SU-DHL-6 (cell line): Measurements from ENCODE around the gene FAM43A.

Experiments
- H2AFZ ChIP-seq: fragments of 200-600 bp; sonication (generic); 2 replicates; pipeline ENCODE4 v1.6.1; 2014; ENCODE audit warnings: low read depth, mild to moderate bottlenecking, moderate library complexity, mixed read lengths, antibody characterized with exemption, low read length; ENCODE audit not compliant: severe bottlenecking
- H3F3A ChIP-seq: fragments of 200-600 bp; shearing (Covaris generic); 2 replicates; pipeline ENCODE4 v1.6.0; 2016; ENCODE audit warnings: antibody characterized with exemption, mild to moderate bottlenecking; ENCODE audit not compliant: insufficient read depth
- H3K27ac ChIP-seq: fragments of 200-600 bp; sonication (generic); 2 replicates; pipeline ENCODE4 v1.5.1; 2016; ENCODE audit warnings: low read depth, mild to moderate bottlenecking, low read length, moderate library complexity, mixed read lengths
- H3K27me3 ChIP-seq: fragments of 200-600 bp; sonication (generic), shearing (Covaris generic); 2 replicates; pipeline ENCODE4 v1.6.0; 2014; ENCODE audit warnings: mild to moderate bottlenecking, low read length
- H3K36me3 ChIP-seq: fragments of 200-600 bp; sonication (generic); 2 replicates; pipeline ENCODE4 v1.6.1; 2014; ENCODE audit warnings: mild to moderate bottlenecking, low read length, mixed read lengths
- H3K4me2 ChIP-seq: fragments of 300-600, 200-600 bp; shearing (Covaris generic), sonication (generic); 2 replicates; pipeline ENCODE4 v1.6.0; 2014; ENCODE audit warnings: low read length, low read depth, mild to moderate bottlenecking; ENCODE audit not compliant: poor library complexity, severe bottlenecking
- H3K4me3 ChIP-seq: fragments of 200-600 bp; sonication (generic); 2 replicates; pipeline ENCODE4 v1.5.1; 2014; ENCODE audit warnings: antibody characterized with exemption, low read length, mild to moderate bottlenecking, mixed read lengths; ENCODE audit not compliant: insufficient read depth, poor library complexity, severe bottlenecking
- H3K79me2 ChIP-seq: fragments of 200-600 bp; sonication (generic); 2 replicates; pipeline ENCODE4 v1.6.1; 2014; ENCODE audit warnings: mild to moderate bottlenecking, low read length, moderate library complexity; ENCODE audit not compliant: insufficient read depth
- H3K9ac ChIP-seq: fragments of 200-600 bp; sonication (generic); 2 replicates; pipeline ENCODE4 v1.7.0; 2014; ENCODE audit warnings: mild to moderate bottlenecking, low read length
- H3K9me2 ChIP-seq: fragments of 200-600 bp; sonication (generic); replicated peaks from 2 replicates; pipeline ENCODE4 v1.6.1; 2014; ENCODE audit warnings: low read length; ENCODE audit not compliant: insufficient read depth
- H3K9me3 ChIP-seq: fragments of 200-600 bp; sonication (generic); 2 replicates; pipeline ENCODE4 v1.6.1; 2014; ENCODE audit warnings: low read length, mixed read lengths; ENCODE audit not compliant: insufficient read depth
- H4K20me1 ChIP-seq: fragments of 200-600 bp; sonication (generic); 2 replicates; pipeline ENCODE4 v1.6.1; 2014; ENCODE audit warnings: low read depth, mild to moderate bottlenecking, antibody characterized with exemption, low read length, moderate library complexity, mixed read lengths
- EZH2phosphoT487 ChIP-seq: fragments of 200-600 bp; sonication (generic), shearing (Covaris generic); conservative IDR thresholded peaks from 2 replicates; pipeline ENCODE4 v1.6.1; 2018; ENCODE audit warnings: mild to moderate bottlenecking, antibody characterized with exemption, low read length, moderate library complexity, mixed read lengths
- TF ChIP-seq, protein P1 (sequence below): fragments of 200-600 bp; sonication (generic); IDR thresholded peaks from one replicate; pipeline ENCODE4 v1.5.1; 2017; ENCODE audit warnings: antibody characterized with exemption, mild to moderate bottlenecking, low read length, moderate library complexity; ENCODE audit not compliant: insufficient read depth, poor library complexity, severe bottlenecking

The FAM43A gene

DNA sequence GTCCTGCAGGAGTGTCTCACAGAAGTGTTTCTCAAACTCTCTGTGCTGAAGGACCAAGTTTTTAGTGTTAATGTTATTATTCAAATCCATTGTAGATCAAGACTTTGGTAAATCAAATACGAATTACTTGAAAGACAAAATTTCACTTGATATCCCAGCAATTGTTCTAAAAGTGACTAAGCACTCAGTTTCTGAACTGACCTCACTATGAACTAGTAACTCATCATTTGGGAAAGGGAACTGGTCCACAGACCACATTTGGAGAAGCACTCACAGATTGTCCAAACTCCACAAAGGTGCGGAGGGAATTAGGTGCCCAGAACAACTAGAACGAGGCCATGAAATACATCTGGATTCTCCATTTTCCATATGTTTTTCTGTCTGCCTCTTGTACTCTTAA is 25.6 kb downstream of the FAM43A start:
- no peak overlapping the region for H3K27ac ChIP-seq
- TF ChIP-seq EZH2phosphoT487: no peak
- TF ChIP-seq, protein P1, sequence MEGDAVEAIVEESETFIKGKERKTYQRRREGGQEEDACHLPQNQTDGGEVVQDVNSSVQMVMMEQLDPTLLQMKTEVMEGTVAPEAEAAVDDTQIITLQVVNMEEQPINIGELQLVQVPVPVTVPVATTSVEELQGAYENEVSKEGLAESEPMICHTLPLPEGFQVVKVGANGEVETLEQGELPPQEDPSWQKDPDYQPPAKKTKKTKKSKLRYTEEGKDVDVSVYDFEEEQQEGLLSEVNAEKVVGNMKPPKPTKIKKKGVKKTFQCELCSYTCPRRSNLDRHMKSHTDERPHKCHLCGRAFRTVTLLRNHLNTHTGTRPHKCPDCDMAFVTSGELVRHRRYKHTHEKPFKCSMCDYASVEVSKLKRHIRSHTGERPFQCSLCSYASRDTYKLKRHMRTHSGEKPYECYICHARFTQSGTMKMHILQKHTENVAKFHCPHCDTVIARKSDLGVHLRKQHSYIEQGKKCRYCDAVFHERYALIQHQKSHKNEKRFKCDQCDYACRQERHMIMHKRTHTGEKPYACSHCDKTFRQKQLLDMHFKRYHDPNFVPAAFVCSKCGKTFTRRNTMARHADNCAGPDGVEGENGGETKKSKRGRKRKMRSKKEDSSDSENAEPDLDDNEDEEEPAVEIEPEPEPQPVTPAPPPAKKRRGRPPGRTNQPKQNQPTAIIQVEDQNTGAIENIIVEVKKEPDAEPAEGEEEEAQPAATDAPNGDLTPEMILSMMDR: no peak
- H3K4me2 ChIP-seq: no peak overlapping the region

DNA sequence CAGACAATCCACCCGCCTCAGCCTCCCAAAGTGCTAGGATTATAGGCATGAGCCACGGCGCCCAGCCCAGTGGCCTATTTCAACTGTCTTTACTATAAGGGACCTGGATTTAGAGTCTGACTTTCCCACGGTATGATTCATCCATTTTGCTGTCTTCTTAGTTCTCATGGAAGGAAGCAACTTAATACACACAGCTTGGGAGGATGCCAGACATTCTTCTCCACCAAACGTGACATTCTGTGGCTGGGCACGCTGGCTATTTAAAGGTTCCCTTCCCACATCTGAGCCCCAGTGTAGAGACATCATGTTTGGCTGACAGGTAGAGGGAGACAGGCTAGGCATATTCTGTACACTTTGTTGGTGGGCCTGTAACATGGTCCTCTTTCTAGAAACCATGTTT is 26.2 kb downstream of the FAM43A start:
- Histone ChIP-seq H4K20me1 (no peaks in the 10 kb centered on the region), H3K9me2 (no peaks in the 10 kb centered on the region), H3K36me3 (no peaks in the 10 kb centered on the region), H3K9ac (no peak overlapping the region), H3F3A (no peaks in the 10 kb centered on the region), H3K4me3 (no peak overlapping the region), H3K4me2 (no peak overlapping the region), H2AFZ (no peak overlapping the region), H3K9me3 (no peaks in the 10 kb centered on the region), H3K27me3 (no peaks in the 10 kb centered on the region), H3K27ac (no peak overlapping the region), H3K79me2 (no peaks in the 10 kb centered on the region)
- TF ChIP-seq EZH2phosphoT487: no peak
- TF ChIP-seq, protein P1: no peak

More for the DNA sequence above, 25.6 kb downstream of the FAM43A start:
- no peaks in the 10 kb centered on the region for H3K9me2 ChIP-seq
- no peak overlapping the region for H2AFZ ChIP-seq
- no peaks in the 10 kb centered on the region for H4K20me1 ChIP-seq
- no peaks in the 10 kb centered on the region for H3K79me2 ChIP-seq
- H3K36me3 ChIP-seq: no peaks in the 10 kb centered on the region
- H3F3A ChIP-seq: no peaks in the 10 kb centered on the region
- no peaks in the 10 kb centered on the region for H3K27me3 ChIP-seq
- no peak overlapping the region for H3K4me3 ChIP-seq
- H3K9me3 ChIP-seq: no peaks in the 10 kb centered on the region
- H3K9ac ChIP-seq: no peak overlapping the region

DNA sequence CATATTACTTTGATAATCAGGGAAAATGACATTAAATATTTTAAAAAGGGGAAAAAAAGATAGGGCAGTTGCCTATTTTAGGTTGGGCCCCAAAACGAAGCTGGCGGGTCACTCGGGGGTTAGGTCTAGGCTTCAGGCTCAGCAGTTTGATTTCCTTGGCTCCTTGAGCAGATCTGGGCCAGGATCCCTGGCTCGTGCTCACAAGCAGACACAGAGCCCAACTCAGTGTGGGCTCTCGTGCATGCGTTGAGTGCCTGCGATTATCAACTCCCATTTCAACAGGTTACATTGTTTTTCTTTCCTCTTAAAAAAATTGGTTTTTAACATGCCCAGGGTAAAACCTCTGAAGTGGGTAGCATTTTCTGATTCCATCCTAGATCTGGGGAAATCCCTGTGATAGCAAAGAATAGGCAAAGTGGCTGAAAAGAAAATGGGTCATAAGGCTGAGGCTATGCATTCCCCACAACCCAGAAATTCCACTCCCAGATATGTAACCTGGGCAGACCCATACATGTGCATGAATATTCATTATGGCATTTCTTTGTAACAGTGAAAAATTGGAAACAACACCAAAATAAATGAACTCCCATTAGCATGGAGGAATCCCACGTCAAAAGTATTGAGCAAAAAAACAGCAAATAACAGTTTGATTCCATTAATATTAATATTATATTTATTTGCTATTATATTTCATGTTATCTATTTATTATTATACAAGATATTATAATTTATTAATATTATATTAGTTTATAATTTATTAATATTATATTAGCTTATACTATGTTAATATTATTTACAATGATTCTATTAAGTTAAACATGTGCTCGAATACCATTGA is 27.8 kb downstream of the FAM43A start:
- TF ChIP-seq, protein P1: no peak
- no peak for TF ChIP-seq EZH2phosphoT487

More for the DNA sequence above, 27.8 kb downstream of the FAM43A start:
- no peaks in the 10 kb centered on the region for H3F3A ChIP-seq
- H3K4me3 ChIP-seq: no peak overlapping the region
- H3K27me3 ChIP-seq: no peaks in the 10 kb centered on the region
- H3K36me3 ChIP-seq: no peaks in the 10 kb centered on the region
- no peak overlapping the region for H2AFZ ChIP-seq
- no peak overlapping the region for H3K9ac ChIP-seq
- H3K9me2 ChIP-seq: no peaks in the 10 kb centered on the region
- no peak overlapping the region for H3K4me2 ChIP-seq
- H4K20me1 ChIP-seq: no peaks in the 10 kb centered on the region
- H3K9me3 ChIP-seq: no peaks in the 10 kb centered on the region
- H3K27ac ChIP-seq: no peak overlapping the region
- H3K79me2 ChIP-seq: no peaks in the 10 kb centered on the region
